Activated CD8-positive, alpha-beta memory T cell treated with anti-CD3 and anti-CD28 coated beads, Interleukin-2, amount 50 U/mL, for 48 hours (primary cell): Measurements from ENCODE around the gene BIN1.

Source experiments
- DNase-seq: peaks from one replicate; pipeline ENCODE4 v3.0.0-alpha.2; 2020

Gene BIN1

DNA sequence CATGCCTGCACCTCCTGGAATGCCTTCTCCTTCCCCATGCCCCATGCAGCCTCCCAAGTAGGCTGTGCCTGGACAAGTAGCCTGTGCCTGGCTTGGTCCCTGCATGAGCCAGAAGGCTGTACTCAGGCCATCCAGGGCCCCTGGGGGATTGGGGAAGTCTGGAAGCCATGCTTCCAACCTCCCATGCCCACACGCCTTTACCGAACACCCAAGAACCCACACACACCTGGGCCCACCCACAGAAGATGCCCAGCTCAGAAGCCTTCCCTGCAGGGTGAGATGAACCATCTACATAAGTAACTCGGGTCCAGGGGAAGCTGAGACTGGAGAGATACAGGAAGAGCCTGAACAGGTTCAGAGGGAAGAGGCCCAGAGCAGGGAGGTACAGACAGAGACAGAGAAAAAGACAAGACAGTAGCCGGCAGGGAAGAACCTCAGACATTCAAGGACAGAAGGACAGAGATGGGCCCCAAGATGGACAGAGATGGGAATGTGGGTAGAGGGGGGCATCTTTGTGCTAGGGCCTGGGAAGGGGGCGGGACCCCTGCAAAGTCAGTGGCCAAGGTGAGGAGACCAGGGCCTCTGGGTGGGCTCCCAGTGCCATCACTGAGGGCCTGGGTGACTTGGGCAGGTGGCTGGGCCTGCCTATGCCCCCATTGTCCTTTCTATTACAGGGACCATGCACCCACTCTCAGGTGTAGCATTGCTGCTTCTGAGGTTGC is 4.3 kb downstream of the BIN1 start:
- DNase-seq: no peak

DNA sequence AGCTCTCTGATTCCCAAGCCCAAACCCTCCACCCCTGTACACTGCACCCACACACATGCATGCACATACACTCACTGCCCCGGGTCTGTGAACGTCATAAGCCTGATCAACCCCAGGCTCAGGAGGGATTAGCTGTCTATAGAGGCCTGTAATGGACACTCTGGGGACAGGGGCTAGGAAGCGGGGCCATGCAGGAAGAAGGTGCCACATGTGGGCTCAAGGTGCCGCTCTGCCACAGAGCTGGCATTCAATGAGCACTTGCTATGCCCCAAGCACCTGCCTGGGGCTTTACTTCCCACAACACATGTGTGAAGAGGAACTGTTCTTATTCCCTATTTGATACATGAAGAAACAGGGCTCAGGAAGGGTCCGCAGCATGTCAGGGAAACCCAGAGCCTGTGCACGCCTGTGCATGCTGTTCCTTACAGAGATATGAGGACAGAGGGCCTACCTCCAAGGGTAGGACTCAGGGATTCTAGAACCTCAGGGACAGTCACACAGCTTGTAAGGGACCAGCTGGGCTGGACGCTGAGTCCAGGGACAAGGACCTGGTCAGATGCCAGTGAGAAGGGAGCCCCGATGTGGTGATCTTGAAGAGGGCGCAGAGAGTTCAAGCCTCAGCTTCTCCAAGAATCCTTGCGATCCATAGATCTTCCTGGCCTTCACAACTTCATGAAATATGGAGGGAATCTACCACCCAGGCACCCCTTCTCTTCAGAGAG is 5.0 kb downstream of the BIN1 start:
- DNase-seq: no peak

DNA sequence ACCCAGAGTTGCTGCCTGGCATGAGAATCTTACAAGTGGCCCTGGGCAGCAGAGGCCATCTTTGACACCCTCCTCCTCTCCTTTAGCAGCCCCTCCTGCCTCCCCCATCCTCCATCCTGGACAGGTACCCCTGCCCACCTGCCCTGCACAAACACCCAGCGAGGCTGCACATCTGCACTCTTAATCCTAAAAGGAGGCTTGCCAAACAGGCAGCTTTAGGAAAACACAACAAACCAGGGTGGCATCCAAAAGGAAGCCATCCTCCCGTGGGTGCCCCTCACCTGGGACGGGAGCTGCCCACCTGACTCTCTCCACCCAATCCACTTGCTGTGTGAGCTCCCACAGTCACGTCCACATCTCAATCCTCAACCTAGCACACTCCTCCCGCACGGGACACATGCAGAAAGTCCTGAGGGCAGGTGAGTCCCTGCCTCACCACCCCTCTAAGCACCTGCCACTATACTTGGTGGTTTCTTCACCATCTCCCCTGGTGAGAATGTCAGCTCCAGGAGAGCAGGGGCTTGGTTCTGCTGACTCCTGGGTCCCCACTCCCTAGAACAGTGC is 5.8 kb downstream of the BIN1 start:
- DNase-seq: no peak

GRCh38 chr2:127100251-127101047 is 6.5 kb downstream of the BIN1 start:
- DNase-seq: no peak

DNA sequence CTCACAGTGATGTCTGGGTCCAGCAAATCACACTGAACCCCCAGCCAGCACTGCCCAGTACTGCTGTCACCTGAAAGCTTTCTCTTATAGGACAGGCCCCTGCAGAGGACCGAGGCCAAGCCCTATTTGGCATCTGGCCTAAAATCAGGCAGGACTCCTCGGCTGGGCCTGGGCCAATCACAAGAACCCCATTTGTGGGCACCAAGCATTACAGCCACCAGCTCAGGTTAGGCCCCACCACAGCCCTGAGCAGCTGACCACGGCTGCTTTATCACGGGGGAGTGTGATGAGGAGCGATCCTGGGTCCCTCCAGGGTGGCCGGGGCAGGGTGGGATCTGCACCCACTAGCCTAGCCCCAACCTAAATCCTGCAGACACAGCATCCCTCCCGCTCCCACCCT is 8.2 kb downstream of the BIN1 start:
- no peak for DNase-seq

DNA sequence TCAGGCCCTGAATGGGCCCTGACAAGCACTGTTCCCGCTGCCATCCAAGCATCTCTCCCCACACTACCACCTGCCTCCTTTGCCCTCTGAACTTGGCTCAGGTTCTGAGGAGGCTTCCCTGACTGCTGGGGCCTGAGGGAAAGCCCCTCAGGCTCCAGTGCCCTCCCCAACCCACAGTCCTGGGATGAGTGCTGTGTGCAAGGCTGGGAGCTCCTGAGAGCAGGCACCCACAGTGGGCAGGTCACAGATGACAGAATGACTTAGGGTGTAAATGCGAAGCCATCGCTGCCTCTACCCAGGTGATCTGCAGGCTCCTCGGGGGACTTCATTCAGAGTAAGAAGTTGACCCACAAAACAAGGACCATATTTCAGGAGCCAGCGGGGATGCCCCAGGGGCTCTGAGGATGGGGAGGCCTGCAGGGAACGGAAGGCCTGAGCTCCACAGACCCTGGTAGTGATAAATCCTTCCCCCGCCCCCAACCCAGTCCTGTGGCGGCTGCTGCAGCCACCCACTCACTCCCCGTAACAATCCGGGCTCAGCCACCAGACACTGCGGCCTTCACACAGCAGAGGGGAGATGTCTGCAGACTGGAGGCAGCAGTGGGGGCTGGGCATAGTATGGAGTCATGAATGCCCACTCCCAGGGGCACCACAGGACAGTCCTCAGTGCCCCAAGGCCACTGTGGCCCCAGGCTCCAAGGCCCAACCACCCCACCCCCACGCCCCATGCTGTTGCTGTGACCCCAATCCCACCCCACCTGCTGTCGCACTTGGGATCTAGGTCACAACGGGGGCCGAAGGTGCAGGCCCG is 8.9 kb downstream of the BIN1 start:
- no peak for DNase-seq

DNA sequence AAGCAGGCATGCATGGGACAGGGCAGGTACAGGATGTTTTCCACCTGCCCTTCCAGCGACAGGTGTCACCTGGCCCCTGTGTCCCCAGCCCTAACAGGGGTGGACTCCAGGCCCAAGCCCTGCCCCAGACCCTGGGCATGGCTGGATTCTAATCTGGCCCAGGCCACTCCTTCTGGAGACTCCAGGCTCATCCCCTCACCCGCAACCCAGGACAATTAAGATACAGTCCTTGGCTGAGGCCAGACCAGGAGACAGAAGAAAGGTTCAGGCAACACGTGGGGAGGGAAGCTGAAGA is 9.5 kb downstream of the BIN1 start:
- no peak for DNase-seq

GRCh38 chr2:127096718-127097470 is 10.1 kb downstream of the BIN1 start:
- DNase-seq: no peak

- DNase-seq: no peak
Observed at GRCh38 chr2:127096280-127096679, 10.7 kb downstream of the BIN1 start.

DNA sequence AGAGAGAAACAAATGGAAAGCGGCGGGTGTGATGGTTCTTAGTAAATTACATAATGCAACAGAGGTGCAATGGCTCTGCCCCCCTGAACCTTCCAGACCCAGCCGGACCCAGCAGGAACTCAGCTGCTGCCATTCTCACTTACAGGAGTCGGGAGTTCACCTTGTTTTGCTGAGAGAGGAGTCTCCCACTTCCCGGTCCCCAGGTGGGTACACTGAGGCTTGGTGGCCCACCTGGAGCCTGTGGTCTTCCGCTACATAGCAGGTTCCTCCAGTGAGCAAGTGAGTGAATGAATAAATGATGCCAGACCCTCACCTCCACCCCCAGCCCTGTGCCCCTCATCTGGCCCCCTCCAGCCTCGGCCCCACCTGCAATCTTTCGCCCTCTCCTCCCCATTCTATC is 11.2 kb downstream of the BIN1 start:
- DNase-seq: no peak

DNA sequence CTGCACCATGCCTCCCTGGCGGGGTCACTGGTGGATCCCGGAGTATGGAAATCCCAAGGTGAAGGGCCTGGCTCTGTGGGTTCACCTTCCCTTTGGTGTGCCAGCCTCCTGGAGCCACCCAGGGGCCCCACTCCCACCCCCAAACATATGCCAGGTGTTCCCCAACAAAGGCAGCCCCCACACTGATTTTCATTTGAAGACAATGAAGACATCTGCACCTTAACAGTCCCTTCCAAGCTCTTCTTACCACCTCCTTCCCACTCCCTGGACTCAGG is 11.7 kb downstream of the BIN1 start:
- DNase-seq: no peak

GRCh38 chr2:127094509-127095366 is 12.2 kb downstream of the BIN1 start:
- no peak for DNase-seq

DNA sequence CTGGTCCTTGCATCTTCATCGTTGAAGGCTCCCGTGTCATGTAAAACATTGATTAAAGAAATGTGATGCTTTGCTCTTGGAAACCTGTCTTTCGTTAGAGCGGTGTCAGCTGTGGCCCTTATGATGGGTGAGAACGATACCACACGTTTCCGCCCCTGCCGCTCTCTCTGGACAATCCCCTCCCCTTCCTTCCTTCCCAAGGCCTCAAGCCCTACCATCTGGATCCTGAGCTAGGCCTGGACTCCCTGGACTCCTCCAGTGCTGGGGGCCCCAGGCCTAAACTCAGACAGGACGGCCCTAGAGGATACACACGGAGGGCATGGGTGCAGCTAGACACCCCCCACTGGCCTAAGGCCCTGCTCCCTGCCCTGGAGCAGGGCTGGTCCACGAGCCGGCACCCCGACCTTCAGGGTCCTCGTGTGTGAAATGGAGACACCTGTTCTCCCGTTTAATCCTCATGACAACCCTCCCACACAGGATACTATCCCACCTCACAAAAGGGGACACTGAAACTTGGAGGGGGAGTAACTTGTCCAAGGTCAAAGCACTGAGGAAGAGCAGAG is 13.2 kb downstream of the BIN1 start:
- DNase-seq: no peak

- no peak for DNase-seq
Observed at GRCh38 chr2:127092901-127093516, 13.9 kb downstream of the BIN1 start.

DNA sequence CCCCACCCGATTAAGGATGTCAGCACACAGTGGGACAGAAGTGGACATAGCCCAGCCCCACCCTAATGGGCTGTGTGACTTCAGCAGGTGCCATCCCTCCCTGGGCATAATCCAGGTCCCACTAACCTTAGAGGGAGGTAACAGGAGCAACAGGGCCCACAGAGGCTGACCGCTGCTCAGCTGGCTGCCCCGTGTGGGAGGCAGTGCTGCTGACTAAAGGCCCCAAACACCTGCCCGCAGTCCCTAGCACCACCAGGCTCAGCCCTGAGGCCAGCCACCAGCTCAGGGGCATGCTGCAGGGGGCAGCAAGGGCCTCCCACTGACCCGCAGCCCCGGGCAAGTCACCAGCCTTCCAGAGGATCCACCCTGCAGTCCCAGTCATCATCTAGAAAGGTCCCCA is 14.6 kb downstream of the BIN1 start:
- no peak for DNase-seq

- DNase-seq: no peak
Observed at GRCh38 chr2:127091886-127092285, 15.1 kb downstream of the BIN1 start.

- no peak for DNase-seq
Observed at GRCh38 chr2:127091148-127091547, 15.8 kb downstream of the BIN1 start.

- no peak for DNase-seq
Observed at GRCh38 chr2:127090281-127091120, 16.5 kb downstream of the BIN1 start.

- DNase-seq: no peak
Observed at GRCh38 chr2:127089478-127090235, 17.3 kb downstream of the BIN1 start.
